ENCODE measurements around the gene GPR107.
A peak's percentile ranks its signal among the peaks of the same experiment; 100 is the strongest.

Gene GPR107

GRCh38 chr9:130030651-130031127 is 23.0 kb upstream of the GPR107 start:
- ATAC-seq, result peak; percentile 9; the same call in 2 of the 3 replicates
- TF ChIP-seq ARNTL (CRISPR knock-in tag; IDR thresholded peaks at IDR 0.05; ENCODE audit: borderline replicate concordance, low read depth), result no peak
- TF ChIP-seq TSHZ2 (CRISPR knock-in tag; IDR thresholded peaks at IDR 0.05), result no peak
- TF ChIP-seq ZNF565 (CRISPR knock-in tag; conservative IDR thresholded peaks at IDR 0.05; ENCODE audit: low read depth), result no peak

DNA sequence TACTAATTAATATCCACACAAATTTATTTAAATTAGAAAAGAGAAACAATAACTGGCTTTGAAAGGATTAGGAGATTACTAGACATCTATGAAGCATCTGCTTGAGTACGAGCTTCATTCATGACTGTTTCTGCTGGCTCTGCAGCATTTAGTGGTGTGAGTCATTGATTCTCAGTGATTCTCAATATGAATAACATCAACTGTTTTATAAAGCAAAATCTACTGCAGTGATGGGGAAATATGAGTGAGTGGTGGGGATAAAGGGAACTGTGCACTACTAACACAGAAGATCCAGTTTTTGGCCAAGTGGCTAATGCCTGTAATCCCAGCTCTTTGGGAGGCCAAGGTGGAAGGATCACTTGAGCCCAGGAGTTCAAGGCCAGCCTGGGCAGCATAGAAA is 19.1 kb upstream of the GPR107 start:
- TF ChIP-seq TOX (CRISPR knock-in tag; IDR thresholded peaks at IDR 0.05; ENCODE audit: borderline replicate concordance) (no peak), OSR1 (CRISPR knock-in tag; IDR thresholded peaks at IDR 0.05) (no peak), CSDC2 (CRISPR knock-in tag; IDR thresholded peaks at IDR 0.05) (no peak), ZNF8 (CRISPR knock-in tag; IDR thresholded peaks at IDR 0.05) (no peak), ISL1 (CRISPR knock-in tag; IDR thresholded peaks at IDR 0.05) (no peak), BACH2 (CRISPR knock-in tag; IDR thresholded peaks at IDR 0.05; ENCODE audit: borderline replicate concordance) (no peak), GLIS3 (CRISPR knock-in tag; IDR thresholded peaks at IDR 0.05) (no peak), TSHZ2 (CRISPR knock-in tag; IDR thresholded peaks at IDR 0.05) (no peak), ZFP3 (CRISPR knock-in tag; IDR thresholded peaks at IDR 0.05) (no peak), ZC3H10 (CRISPR knock-in tag; IDR thresholded peaks at IDR 0.05) (no peak), TCF4 (CRISPR knock-in tag; IDR thresholded peaks at IDR 0.05; ENCODE audit: borderline replicate concordance) (no peak), ESRRG (CRISPR knock-in tag; IDR thresholded peaks at IDR 0.05) (no peak)
- TF ChIP-seq, protein P1, sequence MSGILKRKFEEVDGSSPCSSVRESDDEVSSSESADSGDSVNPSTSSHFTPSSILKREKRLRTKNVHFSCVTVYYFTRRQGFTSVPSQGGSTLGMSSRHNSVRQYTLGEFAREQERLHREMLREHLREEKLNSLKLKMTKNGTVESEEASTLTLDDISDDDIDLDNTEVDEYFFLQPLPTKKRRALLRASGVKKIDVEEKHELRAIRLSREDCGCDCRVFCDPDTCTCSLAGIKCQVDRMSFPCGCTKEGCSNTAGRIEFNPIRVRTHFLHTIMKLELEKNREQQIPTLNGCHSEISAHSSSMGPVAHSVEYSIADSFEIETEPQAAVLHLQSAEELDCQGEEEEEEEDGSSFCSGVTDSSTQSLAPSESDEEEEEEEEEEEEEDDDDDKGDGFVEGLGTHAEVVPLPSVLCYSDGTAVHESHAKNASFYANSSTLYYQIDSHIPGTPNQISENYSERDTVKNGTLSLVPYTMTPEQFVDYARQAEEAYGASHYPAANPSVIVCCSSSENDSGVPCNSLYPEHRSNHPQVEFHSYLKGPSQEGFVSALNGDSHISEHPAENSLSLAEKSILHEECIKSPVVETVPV (CRISPR knock-in tag; IDR thresholded peaks at IDR 0.05), result no peak
- TF ChIP-seq, protein P2, sequence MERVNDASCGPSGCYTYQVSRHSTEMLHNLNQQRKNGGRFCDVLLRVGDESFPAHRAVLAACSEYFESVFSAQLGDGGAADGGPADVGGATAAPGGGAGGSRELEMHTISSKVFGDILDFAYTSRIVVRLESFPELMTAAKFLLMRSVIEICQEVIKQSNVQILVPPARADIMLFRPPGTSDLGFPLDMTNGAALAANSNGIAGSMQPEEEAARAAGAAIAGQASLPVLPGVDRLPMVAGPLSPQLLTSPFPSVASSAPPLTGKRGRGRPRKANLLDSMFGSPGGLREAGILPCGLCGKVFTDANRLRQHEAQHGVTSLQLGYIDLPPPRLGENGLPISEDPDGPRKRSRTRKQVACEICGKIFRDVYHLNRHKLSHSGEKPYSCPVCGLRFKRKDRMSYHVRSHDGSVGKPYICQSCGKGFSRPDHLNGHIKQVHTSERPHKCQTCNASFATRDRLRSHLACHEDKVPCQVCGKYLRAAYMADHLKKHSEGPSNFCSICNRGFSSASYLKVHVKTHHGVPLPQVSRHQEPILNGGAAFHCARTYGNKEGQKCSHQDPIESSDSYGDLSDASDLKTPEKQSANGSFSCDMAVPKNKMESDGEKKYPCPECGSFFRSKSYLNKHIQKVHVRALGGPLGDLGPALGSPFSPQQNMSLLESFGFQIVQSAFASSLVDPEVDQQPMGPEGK (CRISPR knock-in tag; IDR thresholded peaks at IDR 0.05; ENCODE audit: borderline replicate concordance), result no peak
- TF ChIP-seq, protein P3, sequence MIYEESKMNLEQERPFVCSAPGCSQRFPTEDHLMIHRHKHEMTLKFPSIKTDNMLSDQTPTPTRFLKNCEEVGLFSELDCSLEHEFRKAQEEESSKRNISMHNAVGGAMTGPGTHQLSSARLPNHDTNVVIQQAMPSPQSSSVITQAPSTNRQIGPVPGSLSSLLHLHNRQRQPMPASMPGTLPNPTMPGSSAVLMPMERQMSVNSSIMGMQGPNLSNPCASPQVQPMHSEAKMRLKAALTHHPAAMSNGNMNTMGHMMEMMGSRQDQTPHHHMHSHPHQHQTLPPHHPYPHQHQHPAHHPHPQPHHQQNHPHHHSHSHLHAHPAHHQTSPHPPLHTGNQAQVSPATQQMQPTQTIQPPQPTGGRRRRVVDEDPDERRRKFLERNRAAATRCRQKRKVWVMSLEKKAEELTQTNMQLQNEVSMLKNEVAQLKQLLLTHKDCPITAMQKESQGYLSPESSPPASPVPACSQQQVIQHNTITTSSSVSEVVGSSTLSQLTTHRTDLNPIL (CRISPR knock-in tag; IDR thresholded peaks at IDR 0.05; ENCODE audit: low read depth), result no peak
- peak; percentile 83 for ATAC-seq

DNA sequence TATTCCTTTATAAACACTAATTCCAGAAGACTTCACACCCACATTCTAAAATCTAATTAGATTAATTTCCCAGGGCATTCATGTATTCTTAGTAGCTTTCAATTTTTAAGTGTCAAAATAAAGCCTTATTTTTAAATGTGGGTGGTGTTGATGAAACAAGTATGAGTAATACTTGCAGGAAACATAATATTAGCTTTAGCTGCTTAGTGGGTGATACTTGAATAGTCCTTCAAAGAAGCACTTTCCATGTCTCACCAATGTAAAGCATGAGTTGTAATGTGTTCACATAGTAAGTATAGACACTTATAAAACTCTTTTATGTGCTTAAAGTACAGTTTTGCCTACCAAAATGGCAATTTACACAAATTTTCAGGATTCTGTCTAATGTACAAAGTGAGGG is 17.6 kb upstream of the GPR107 start:
- ATAC-seq, result no peak
- TF ChIP-seq, protein P2 (CRISPR knock-in tag; IDR thresholded peaks at IDR 0.05; ENCODE audit: borderline replicate concordance), result no peak
- TF ChIP-seq CSDC2 (CRISPR knock-in tag; IDR thresholded peaks at IDR 0.05), result no peak
- no peak for TF ChIP-seq ZFP3 (CRISPR knock-in tag; IDR thresholded peaks at IDR 0.05)
- no peak for TF ChIP-seq TSHZ2 (CRISPR knock-in tag; IDR thresholded peaks at IDR 0.05)
- no peak for TF ChIP-seq ZC3H10 (CRISPR knock-in tag; IDR thresholded peaks at IDR 0.05)
- TF ChIP-seq ZFP30 (CRISPR knock-in tag; IDR thresholded peaks at IDR 0.05), result no peak
- TF ChIP-seq ISL1 (CRISPR knock-in tag; IDR thresholded peaks at IDR 0.05), result no peak
- TF ChIP-seq SNAI2 (CRISPR knock-in tag; IDR thresholded peaks at IDR 0.05), result no peak
- no peak for TF ChIP-seq GLIS3 (CRISPR knock-in tag; IDR thresholded peaks at IDR 0.05)
- TF ChIP-seq ESRRG (CRISPR knock-in tag; IDR thresholded peaks at IDR 0.05), result no peak
